Stimulated activated naive CD4-positive, alpha-beta T cell (primary cell): Measurements from ENCODE around the gene SUV39H1.
"Not testable (repeated sequence)": the region's sequence is repeated elsewhere in the genome, so short reads cannot be mapped to it uniquely, and the experiment has no call there.

Source experiments
- DNase-seq, 6 experiments: peaks; one replicate each; lab custom pipeline; 2025; lab: John Stamatoyannopoulos, UW

The SUV39H1 gene

GRCh38 chrX:48696301-48696908, at the start of gene SUV39H1:
Gene SUV39H1 (plus strand): TSS chrX:48696734. CDS start chrX:48696785, 51 bp downstream.
- peak; percentile 72 to 89 (median 81) for DNase-seq

GRCh38 chrX:48648336-48648751, 48.2 kb upstream of the SUV39H1 start:
- DNase-seq, result peak in 5 of 6 experiments; percentile 3 to 51 (median 13)

- no peak for DNase-seq
Observed at GRCh38 chrX:48649102-48649501, 47.4 kb upstream of the SUV39H1 start.

- DNase-seq, result peak in 2 of 6 experiments; percentile 3 to 10
Observed at GRCh38 chrX:48652055-48652579, 44.4 kb upstream of the SUV39H1 start.

- not testable (repeated sequence) for DNase-seq
Observed at GRCh38 chrX:48654746-48655145, 41.8 kb upstream of the SUV39H1 start.

- not testable (repeated sequence) for DNase-seq
Observed at GRCh38 chrX:48659686-48660085, 36.8 kb upstream of the SUV39H1 start.

- DNase-seq, result no peak
Observed at GRCh38 chrX:48663241-48663640, 33.3 kb upstream of the SUV39H1 start.

GRCh38 chrX:48664156-48664555, 32.4 kb upstream of the SUV39H1 start:
- no peak for DNase-seq

- DNase-seq, result no peak
Observed at GRCh38 chrX:48665991-48666390, 30.5 kb upstream of the SUV39H1 start.

GRCh38 chrX:48666649-48667048, 29.9 kb upstream of the SUV39H1 start:
- DNase-seq, result no peak

- DNase-seq, result no peak
Observed at GRCh38 chrX:48667509-48667908, 29.0 kb upstream of the SUV39H1 start.

- DNase-seq, result not testable (repeated sequence)
Observed at GRCh38 chrX:48668187-48668586, 28.3 kb upstream of the SUV39H1 start.

GRCh38 chrX:48676106-48676892, 20.2 kb upstream of the SUV39H1 start:
- DNase-seq, result peak; percentile 79 to 88 (median 86)

GRCh38 chrX:48676893-48677270, 19.7 kb upstream of the SUV39H1 start:
- DNase-seq, result peak in 3 of 6 experiments; percentile 18 to 41 (median 29)

- DNase-seq, result no peak
Observed at GRCh38 chrX:48677516-48677915, 19.0 kb upstream of the SUV39H1 start.

GRCh38 chrX:48680467-48680866, 16.1 kb upstream of the SUV39H1 start:
- DNase-seq, result not testable (repeated sequence)

GRCh38 chrX:48680925-48681324, 15.6 kb upstream of the SUV39H1 start:
- not testable (repeated sequence) for DNase-seq

- no peak for DNase-seq
Observed at GRCh38 chrX:48681539-48682183, 14.9 kb upstream of the SUV39H1 start.

- not testable (repeated sequence) for DNase-seq
Observed at GRCh38 chrX:48682795-48683194, 13.7 kb upstream of the SUV39H1 start.

- DNase-seq, result peak in 5 of 6 experiments; percentile 7 to 54 (median 47)
Observed at GRCh38 chrX:48683411-48683982, 13.0 kb upstream of the SUV39H1 start, which contains the start of gene WAS. Gene WAS (plus strand): TSS chrX:48683799. CDS start chrX:48683854, 55 bp downstream.

- no peak for DNase-seq
Observed at GRCh38 chrX:48684134-48684533, 12.4 kb upstream of the SUV39H1 start.

- no peak for DNase-seq
Observed at GRCh38 chrX:48685416-48685815, 11.1 kb upstream of the SUV39H1 start.
